GM19238 (cell line): ENCODE results near the gene RHOH.

Experiments
- DNase-seq: peaks from one replicate; pipeline ENCODE4 v3.0.0; 2011; ENCODE audit warnings: low spot score; ENCODE audit not compliant: insufficient read length

RHOH gene

DNA sequence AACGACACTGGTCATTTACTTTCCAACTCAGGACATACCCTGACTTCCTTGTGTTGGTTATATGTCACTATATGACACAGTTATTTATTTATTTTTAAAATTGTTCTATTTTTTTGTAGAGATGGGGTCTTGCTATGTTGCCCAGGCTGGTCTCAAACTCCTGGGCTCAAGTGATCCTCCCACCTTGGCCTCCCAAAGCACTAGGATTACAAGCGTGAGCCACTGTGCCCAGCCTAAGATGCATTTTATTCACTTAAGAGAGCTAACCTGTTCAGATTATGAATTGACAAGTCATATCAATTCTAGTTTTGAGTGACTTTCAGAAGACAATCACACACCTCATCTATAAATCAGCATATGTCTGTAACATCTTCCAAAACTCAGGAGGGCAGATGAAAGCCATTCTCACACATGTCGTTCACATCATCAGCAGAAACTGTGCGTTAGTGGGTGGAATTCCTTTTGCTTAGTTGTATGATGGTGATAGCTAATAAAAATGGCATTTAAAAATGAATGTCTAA is 9.4 kb upstream of the RHOH start:
- DNase-seq = no peak

DNA sequence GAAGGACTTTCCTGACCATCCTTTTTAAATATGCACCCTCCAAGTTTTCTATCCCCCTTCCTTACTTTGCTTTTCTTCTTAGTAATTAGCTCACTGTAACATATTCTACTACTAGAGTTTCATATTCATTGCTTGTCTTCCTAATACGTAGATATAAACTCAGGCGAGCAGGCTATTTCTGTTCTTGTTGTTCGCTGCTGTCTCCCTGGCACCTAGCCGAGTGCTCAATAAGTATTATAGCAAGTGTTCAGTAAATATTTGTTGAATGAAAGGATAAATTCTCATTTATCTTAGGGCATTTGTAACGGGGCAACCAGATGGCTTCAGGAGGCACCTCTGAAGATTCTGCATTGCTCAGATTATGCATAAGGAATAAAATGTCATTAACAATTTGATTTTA is 6.8 kb upstream of the RHOH start:
- DNase-seq = no peak

- DNase-seq = no peak
Observed at GRCh38 chr4:40190465-40190864, 6.4 kb upstream of the RHOH start.

DNA sequence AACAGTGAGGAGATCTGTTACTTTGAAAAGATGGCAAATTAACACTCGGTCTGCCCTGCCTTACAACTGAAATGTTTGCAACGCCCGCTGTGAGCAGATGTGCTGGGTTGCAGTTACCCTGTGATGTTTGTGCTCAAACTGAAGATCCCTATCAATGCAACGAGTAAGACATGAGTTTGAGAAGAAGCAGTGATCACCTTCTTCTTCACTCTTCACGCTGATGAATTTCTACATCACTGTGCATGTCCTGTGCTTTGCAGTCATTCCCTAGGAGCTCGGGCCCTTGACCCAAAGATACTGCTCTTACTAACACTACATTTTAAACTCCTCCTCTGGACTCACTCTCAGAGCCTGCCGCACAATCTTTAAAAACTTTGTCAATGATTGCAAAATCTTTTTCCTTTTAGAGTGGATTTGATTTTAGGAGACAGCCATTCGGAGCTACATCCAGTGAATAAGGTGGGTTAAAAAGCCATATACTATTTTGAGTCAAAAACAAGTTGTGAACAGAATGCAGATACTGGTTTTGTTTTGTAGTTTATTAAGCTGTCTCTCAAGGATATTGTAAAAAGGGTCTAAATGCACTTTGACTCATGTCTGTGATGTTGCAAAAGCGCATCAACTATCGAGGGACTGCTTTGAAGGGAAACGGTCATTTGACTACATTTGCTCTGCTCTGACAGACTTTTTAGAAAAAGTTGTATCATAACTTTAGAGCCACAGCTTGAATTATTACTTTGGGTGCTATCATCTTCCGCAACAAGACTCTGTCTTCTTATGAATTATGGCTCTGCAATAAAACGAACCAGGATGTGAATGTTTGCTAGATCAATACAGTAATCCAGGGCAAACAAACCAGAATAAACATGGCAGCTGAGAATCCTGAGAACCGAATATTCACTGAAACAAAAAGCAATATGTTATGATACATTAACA is 5.7 kb upstream of the RHOH start:
- no peak for DNase-seq

GRCh38 chr4:40192114-40193015 is 4.5 kb upstream of the RHOH start:
- no peak for DNase-seq

GRCh38 chr4:40193016-40193571 is 3.7 kb upstream of the RHOH start:
- DNase-seq = no peak

- DNase-seq = no peak
Observed at GRCh38 chr4:40193578-40193977, 3.3 kb upstream of the RHOH start.

GRCh38 chr4:40194602-40195161 is 2.1 kb upstream of the RHOH start:
- DNase-seq = no peak

DNA sequence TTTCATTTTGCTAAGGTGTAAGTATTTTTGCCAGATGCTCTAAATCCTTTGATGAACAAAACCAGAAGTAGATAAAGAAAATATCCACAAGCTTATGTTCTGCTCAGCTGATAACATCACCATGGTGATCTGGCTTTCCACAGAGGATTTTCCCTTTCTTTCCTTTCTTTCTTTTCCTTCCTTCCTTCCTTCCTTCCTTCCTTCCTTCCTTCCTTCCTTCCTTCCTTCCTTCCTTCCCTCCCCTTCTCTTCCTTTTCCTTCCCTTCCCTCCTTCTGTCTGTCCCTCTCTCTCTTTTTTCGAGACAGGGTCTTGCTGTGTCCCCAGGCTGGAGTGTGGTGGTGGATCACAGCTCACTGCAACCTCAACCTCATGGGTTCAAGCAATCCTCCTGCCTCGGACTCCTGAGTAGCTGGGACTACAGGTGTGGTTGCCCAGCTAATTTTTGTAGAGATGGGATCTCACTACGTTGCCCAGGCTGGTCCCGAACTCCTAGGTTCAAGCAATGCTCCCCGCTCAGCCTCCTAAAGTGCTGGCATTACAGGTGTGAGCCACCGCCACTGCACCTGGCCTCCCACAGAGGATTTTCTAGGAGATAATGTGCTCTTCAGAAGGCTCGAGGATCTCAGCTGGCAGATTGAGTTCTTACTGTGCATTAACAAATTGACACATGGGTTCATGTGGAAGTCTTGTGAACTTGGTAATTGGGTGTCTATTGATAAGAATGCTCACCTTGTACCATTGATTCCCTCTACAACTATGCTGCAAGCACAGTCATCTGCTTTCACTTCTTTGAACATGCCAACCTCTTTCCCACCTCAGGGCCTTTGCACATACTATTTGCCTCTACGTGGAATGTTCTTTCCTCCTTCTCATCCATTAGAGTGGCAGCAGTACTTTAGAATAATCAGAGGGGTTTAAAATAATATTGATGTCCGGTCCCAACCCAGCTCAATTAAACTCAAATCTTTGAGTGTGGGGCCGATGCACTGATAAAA is 1.4 kb upstream of the RHOH start:
- no peak for DNase-seq

DNA sequence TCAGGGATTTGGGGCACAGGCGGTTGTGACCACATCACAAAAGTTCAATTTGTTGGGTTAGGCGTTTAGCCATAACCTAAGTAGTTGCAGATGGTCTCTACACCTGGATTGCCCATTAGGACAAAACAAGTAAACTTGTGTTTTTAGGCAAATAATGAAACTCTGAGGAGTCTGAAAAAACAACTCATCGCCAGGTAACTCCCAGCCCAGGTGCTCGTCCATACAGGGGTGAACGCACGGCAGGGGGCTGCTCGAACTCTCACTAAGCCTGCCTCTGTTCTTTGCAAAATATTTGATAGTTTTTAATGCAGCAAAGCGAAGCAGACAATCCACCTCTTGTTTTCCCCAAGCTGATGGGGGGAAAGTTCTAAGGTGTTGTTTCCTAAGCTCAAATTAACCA is 559 bp upstream of the RHOH start:
- no peak for DNase-seq

DNA sequence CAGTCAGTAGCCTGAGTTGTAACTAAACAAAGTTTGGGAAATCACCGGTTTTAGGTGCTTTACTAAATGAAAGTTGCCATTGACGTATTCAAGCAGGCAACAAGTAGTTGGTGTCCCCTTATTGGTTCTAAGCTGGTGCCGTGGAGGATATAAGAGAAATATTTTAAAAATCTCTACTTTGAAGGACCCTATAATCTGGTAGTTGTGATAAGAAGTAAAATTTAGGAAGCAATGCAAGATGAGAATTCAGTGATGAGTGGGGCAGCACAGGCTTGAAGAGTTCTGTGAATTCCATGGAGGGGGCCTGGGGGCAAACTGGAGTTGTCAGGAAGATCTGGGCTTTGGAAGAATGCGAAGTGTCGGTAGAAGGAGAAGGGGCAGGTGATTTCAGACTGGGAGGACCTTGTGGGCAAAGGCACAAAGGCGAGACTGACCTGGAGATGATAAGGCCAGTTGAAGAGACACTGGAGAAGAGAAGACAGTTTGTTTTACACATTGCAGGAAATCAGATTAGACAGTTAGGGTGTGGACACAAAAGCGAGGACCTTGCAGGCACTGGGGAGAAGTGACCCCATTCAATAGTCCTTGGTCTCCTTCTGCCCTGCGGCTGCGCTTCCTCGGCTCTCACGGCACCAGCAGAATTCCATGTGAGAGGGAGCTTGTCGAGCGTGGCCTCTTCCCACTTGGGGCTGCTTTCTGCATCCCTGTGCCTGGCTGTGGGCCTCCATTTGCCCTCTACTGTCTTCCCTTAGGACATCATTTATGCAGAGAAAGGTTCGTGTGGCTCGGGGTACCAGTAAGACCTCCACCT is 1.3 kb downstream of the RHOH start:
- DNase-seq = no peak

GRCh38 chr4:40199179-40199670 is 2.4 kb downstream of the RHOH start:
- no peak for DNase-seq

DNA sequence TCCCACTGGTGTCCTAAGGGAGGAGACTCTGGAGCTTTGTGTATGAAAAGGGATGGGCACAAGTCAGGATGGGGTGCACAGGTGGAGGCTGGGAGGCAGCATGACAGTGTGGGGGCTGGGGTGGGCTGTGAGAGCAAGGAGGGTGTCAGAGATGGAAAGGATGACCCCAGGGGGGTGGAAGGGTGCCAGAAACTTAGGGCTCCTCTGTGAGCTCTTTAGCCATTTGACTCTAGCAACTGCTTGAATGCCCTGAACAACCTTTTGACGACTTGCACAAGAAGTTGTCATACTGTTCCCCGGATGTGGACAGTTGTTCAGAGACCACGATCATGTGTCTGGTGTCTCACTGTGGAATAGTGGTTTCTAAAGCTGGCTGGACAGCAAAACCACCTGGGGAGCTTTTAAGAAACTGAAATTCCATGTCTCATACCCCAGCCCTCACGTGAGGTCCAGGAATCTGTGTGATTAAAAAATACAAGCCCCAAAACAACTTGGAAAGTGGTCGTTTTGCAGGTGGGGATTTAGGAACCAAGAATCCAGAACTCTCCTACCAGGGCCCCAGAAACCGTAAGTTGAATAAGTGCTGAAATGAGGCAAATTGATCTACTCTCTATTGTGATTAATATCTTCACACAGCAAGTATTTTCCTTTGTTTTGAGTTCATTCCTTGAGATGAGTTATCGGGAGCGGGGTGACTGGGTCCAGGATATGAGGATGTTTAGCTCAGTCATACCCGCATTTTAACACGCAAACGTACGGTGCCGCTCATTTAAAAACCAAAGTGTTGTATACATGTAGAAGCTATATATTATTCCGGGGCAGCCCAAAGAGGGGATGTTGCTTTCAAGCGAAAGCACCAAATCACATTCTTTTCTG is 3.4 kb downstream of the RHOH start:
- no peak for DNase-seq

GRCh38 chr4:40200875-40201801 is 4.3 kb downstream of the RHOH start:
- DNase-seq = no peak

- no peak for DNase-seq
Observed at GRCh38 chr4:40201898-40202297, 5.1 kb downstream of the RHOH start.

DNA sequence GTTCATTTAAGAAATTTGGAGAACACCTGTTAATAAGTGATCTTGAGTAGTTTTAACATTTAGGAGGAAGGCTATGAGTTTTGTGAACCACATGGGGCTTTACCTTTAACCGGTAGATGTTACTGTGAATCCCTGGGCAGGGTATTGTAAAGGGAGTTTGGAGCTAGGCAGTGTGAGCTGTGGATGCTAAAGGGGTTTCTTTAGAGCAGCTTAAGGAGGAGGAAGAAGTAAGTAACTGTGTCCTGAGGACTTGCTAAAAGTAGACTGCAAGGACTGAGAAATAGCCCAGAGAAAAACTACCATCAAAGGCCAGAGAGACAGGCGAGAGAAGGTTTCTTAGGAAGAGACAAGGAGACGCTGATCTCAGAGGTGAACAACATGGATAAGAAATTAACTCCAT is 5.6 kb downstream of the RHOH start:
- DNase-seq = no peak
